Mesenchymal stem cell (in vitro differentiated cells and primary cell): ENCODE data around the gene DAO.

Source experiments
- DNase-seq: peaks from one replicate; pipeline ENCODE4 v3.0.0-alpha.2; 2013
- H2AFZ ChIP-seq: one replicate; pipeline ENCODE4 v1.6.1; 2013; ENCODE audit warnings: low read depth, mild to moderate bottlenecking, control low read depth, inconsistent platforms, low read length, moderate library complexity
- H2AK5ac ChIP-seq: 2 replicates; pipeline ENCODE4 v1.6.1; 2013; ENCODE audit warnings: low read length, moderate library complexity, mild to moderate bottlenecking, inconsistent platforms; ENCODE audit not compliant: severe bottlenecking
- H2BK120ac ChIP-seq: one replicate; pipeline ENCODE4 v1.6.1; 2013; ENCODE audit warnings: low read depth, mild to moderate bottlenecking, inconsistent platforms, low read length, moderate library complexity
- H2BK12ac ChIP-seq, 2 experiments: one replicate each; pipeline ENCODE4 v1.6.1; 2013; ENCODE audit warnings: inconsistent platforms in 2 of 2, low read length in 2 of 2, mild to moderate bottlenecking in 2 of 2, moderate library complexity in 2 of 2, control low read depth in 1 of 2
- H2BK15ac ChIP-seq: one replicate; pipeline ENCODE4 v1.6.1; 2013; ENCODE audit warnings: mild to moderate bottlenecking, low read depth, inconsistent platforms; ENCODE audit not compliant: poor library complexity, severe bottlenecking
- H2BK5ac ChIP-seq: 2 replicates; pipeline ENCODE4 v1.6.1; 2013; ENCODE audit warnings: low read depth, mild to moderate bottlenecking, low read length, control low read depth, inconsistent platforms; ENCODE audit not compliant: poor library complexity, severe bottlenecking
- H3K14ac ChIP-seq, 2 experiments: one replicate each; pipeline ENCODE4 v1.6.1; 2013; ENCODE audit warnings: inconsistent platforms in 2 of 2, low read length in 2 of 2, control low read depth in 1 of 2, mild to moderate bottlenecking in 1 of 2, moderate library complexity in 1 of 2
- H3K18ac ChIP-seq, 2 experiments: one replicate each; pipeline ENCODE4 v1.6.1; 2013; ENCODE audit warnings: inconsistent platforms in 2 of 2, low read length in 2 of 2, control low read depth in 1 of 2, low read depth in 1 of 2, mild to moderate bottlenecking in 1 of 2
- H3K23ac ChIP-seq, 2 experiments: one replicate each; pipeline ENCODE4 v1.6.1; 2013; ENCODE audit warnings: inconsistent platforms in 2 of 2, low read length in 2 of 2, mild to moderate bottlenecking in 2 of 2, moderate library complexity in 2 of 2, control low read depth in 1 of 2
- H3K27ac ChIP-seq: 2 replicates; pipeline ENCODE4 v1.5.1; 2013; ENCODE audit warnings: mild to moderate bottlenecking, moderate library complexity, low read length, control low read depth, inconsistent platforms; ENCODE audit not compliant: poor library complexity, severe bottlenecking
- H3K27me3 ChIP-seq, 2 experiments: 2 replicates each; pipeline versions ENCODE4 v1.6.1 to v1.7.0; 2013; ENCODE audit warnings: low read length in 2 of 2, mild to moderate bottlenecking in 2 of 2, moderate library complexity in 2 of 2, control low read depth in 1 of 2, inconsistent platforms in 1 of 2; ENCODE audit not compliant: control insufficient read depth in 1 of 2, insufficient read depth in 1 of 2
- H3K36me3 ChIP-seq, 2 experiments: 2 replicates each; pipeline versions ENCODE4 v1.6.1 to v1.7.0; 2013; ENCODE audit warnings: low read length in 2 of 2, control low read depth in 1 of 2, inconsistent platforms in 1 of 2, low read depth in 1 of 2, mild to moderate bottlenecking in 1 of 2; ENCODE audit not compliant: insufficient read depth in 2 of 2, control insufficient read depth in 1 of 2
- H3K4ac ChIP-seq, 2 experiments: one replicate each; pipeline ENCODE4 v1.6.1; 2013; ENCODE audit warnings: inconsistent platforms in 2 of 2, low read length in 2 of 2, mild to moderate bottlenecking in 2 of 2, moderate library complexity in 2 of 2, control low read depth in 1 of 2, low read depth in 1 of 2
- H3K4me1 ChIP-seq: 2 replicates; pipeline ENCODE4 v1.6.1; 2013; ENCODE audit warnings: low read depth, low read length, control low read depth; ENCODE audit not compliant: control insufficient read depth, insufficient read depth
- H3K4me2 ChIP-seq: 2 replicates; pipeline ENCODE4 v1.6.1; 2013; ENCODE audit warnings: low read length, mild to moderate bottlenecking, inconsistent platforms; ENCODE audit not compliant: poor library complexity, severe bottlenecking
- H3K4me3 ChIP-seq, 2 experiments: 2 replicates each; pipeline versions ENCODE4 v1.5.1 to v1.7.0; 2013; ENCODE audit warnings: low read length in 2 of 2, mild to moderate bottlenecking in 2 of 2, control low read depth in 1 of 2, low read depth in 1 of 2; ENCODE audit not compliant: insufficient read depth in 1 of 2
- H3K79me1 ChIP-seq: replicated peaks from 2 replicates; pipeline ENCODE4 v1.6.1; 2013; ENCODE audit warnings: mild to moderate bottlenecking, control low read depth, low read length, inconsistent platforms; ENCODE audit not compliant: poor library complexity, severe bottlenecking
- H3K9ac ChIP-seq: 2 replicates; pipeline ENCODE4 v1.7.0; 2013; ENCODE audit warnings: mild to moderate bottlenecking, low read length, moderate library complexity
- H3K9me3 ChIP-seq: 2 replicates; pipeline ENCODE4 v1.7.0; 2013; ENCODE audit warnings: mild to moderate bottlenecking, low read length; ENCODE audit not compliant: control insufficient read depth
- H4K8ac ChIP-seq: one replicate; pipeline ENCODE4 v1.6.1; 2013; ENCODE audit warnings: inconsistent platforms, mild to moderate bottlenecking, low read length, moderate library complexity
- H4K91ac ChIP-seq: one replicate; pipeline ENCODE4 v1.6.1; 2013; ENCODE audit warnings: mild to moderate bottlenecking, low read length, inconsistent platforms
- WGBS: methylation state at CpG from one replicate; pipeline ENCODE4 v1.1.7; 2013; ENCODE audit warnings: mixed read lengths; 5-methylcytosine and 5-hydroxymethylcytosine counted together

Gene DAO

DNA sequence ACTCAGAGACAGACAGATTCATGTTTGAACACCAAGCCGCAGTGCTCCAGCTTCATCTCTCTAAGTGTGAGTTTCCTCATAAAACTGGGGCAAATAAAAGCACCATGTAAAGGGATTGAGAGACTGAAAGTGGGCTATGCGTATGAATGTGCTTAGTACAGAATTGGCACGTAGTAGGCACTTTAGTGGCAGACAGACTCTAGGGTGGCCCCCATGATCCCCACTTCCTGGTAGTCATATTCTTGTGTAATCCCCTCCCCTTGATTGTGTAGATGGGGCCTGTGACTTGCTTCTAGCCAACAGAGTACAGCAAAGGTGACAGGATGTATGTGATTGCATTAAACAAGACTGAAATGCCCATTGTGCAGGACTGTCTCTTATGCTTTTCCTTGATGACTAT, 43.0 kb downstream of the DAO start:
- Histone ChIP-seq H3K4ac (no peak overlapping the region), H3K4me3 (no peak overlapping the region), H3K4me1 (no peaks in the 10 kb centered on the region), H3K14ac (no peak overlapping the region), H2AFZ (no peak overlapping the region), H3K18ac (no peak overlapping the region), H3K9me3 (peaks cover 13% of the 10 kb centered on the region), H3K27me3 (peaks cover 26% of the 10 kb centered on the region in 2 experiments), H3K27ac (no peak overlapping the region), H3K4me2 (no peak overlapping the region), H3K23ac (no peak overlapping the region), H2BK15ac (no peak overlapping the region), H2BK5ac (no peak overlapping the region), H2BK12ac (no peak overlapping the region), H3K9ac (no peak overlapping the region), H3K79me1 (no peaks in the 10 kb centered on the region), H2AK5ac (no peak overlapping the region), H3K36me3 (no peaks in the 10 kb centered on the region), H4K91ac (no peak overlapping the region), H4K8ac (no peak overlapping the region), H2BK120ac (no peak overlapping the region)
- DNase-seq: no peak
- 89% methylated on average over 3 of the region's 3 CpGs for WGBS

DNA sequence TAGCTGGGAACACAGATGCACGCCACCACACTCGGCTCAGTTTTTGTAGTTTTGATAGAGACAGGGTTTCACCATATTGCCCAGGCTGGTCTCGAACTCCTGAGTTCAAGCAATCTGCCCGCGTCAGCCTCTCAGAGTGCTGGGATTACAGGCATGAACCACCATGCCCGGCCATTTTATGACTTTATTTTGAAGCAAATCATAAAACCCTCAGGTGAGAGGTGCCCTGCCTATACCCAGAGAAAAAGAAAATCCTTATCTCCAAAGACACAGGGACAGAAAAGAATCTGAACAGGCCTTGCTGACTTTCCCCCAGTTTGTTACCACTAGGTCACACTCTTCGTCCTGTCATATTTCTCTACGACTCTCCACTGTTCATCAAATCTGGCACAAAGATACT, 48.8 kb downstream of the DAO start:
- H3K9ac ChIP-seq: no peak overlapping the region
- H2AFZ ChIP-seq: no peak overlapping the region
- no peak overlapping the region for H2BK12ac ChIP-seq
- no peak overlapping the region for H2AK5ac ChIP-seq
- H2BK120ac ChIP-seq: no peak overlapping the region
- H4K8ac ChIP-seq: no peak overlapping the region
- no peak overlapping the region for H2BK15ac ChIP-seq
- H3K4me1 ChIP-seq: no peaks in the 10 kb centered on the region
- H3K9me3 ChIP-seq: peaks cover 5% of the 10 kb centered on the region
- H3K4me3 ChIP-seq: no peak overlapping the region
- no peak overlapping the region for H2BK5ac ChIP-seq
- WGBS: 87% methylated on average over 8 of the region's 8 CpGs
- H3K27ac ChIP-seq: no peak overlapping the region
- H3K27me3 ChIP-seq: peaks cover 0 to 7% of the 10 kb centered on the region in 2 experiments
- H3K36me3 ChIP-seq: no peaks in the 10 kb centered on the region
- H3K79me1 ChIP-seq: no peaks in the 10 kb centered on the region
- no peak overlapping the region for H3K23ac ChIP-seq
- no peak overlapping the region for H3K14ac ChIP-seq
- no peak overlapping the region for H3K18ac ChIP-seq
- no peak overlapping the region for H4K91ac ChIP-seq
- H3K4me2 ChIP-seq: no peak overlapping the region
- no peak overlapping the region for H3K4ac ChIP-seq
- DNase-seq: no peak

DNA sequence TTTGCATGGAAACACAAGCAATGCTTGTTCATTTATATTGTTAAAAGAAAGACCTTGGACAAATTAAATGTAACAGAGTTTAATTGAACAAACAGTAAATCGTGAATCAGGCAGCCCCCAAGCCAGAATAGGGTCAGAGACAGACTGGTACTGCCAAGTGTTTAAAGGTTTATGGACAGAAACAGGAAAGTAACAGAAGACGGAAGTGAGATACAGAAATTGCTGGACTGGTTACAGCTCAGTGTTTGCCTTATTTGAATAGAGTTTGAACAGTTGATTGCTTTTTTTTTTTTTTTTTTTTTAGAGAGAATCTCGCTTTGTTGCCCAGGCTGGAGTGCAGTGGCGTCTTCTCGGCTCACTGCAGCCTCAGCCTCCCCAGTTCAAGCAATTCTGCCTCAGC, 50.3 kb downstream of the DAO start:
- H3K23ac ChIP-seq: no peak overlapping the region
- H4K8ac ChIP-seq: no peak overlapping the region
- no peak overlapping the region for H3K4me3 ChIP-seq
- no peak overlapping the region for H2AFZ ChIP-seq
- no peak overlapping the region for H4K91ac ChIP-seq
- no peak overlapping the region for H2BK12ac ChIP-seq
- H2BK5ac ChIP-seq: no peak overlapping the region
- H3K9ac ChIP-seq: no peak overlapping the region
- H2AK5ac ChIP-seq: no peak overlapping the region
- peaks cover 5% of the 10 kb centered on the region for H3K9me3 ChIP-seq
- no peak overlapping the region for H3K4me2 ChIP-seq
- peaks cover 6 to 7% of the 10 kb centered on the region in 2 experiments for H3K27me3 ChIP-seq
- no peak overlapping the region for H2BK120ac ChIP-seq
- 69% methylated on average over 2 of the region's 5 CpGs for WGBS
- H3K4ac ChIP-seq: no peak overlapping the region
- H2BK15ac ChIP-seq: no peak overlapping the region
- no peak overlapping the region for H3K18ac ChIP-seq
- H3K4me1 ChIP-seq: no peaks in the 10 kb centered on the region
- no peaks in the 10 kb centered on the region for H3K36me3 ChIP-seq
- H3K27ac ChIP-seq: no peak overlapping the region
- no peak overlapping the region for H3K14ac ChIP-seq
- H3K79me1 ChIP-seq: no peaks in the 10 kb centered on the region
- no peak for DNase-seq

DNA sequence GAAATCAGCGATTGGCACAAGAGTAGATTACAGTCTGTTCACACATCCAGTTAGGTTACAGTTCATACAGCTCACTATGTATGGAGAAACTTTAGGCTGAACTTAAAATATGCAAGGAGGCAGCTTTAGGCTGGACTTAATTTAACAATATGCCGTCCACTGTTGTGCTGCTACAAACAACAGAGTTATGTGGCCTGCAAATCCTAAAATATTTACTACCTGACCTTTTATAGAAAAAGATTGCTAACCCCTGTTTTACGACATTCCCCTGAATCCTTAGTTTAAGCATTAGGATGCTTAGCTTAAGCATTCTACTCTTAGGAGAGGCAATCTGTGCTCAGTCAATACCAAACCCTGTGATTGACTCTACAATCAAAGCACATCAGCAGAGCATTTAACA, 50.9 kb downstream of the DAO start:
- H4K91ac ChIP-seq: no peak overlapping the region
- no peak overlapping the region for H3K4me3 ChIP-seq

More for the DNA sequence above, 50.9 kb downstream of the DAO start:
- no peaks in the 10 kb centered on the region for H3K36me3 ChIP-seq
- H3K27me3 ChIP-seq: peaks cover 6 to 10% of the 10 kb centered on the region in 2 experiments
- H3K9me3 ChIP-seq: peaks cover 5% of the 10 kb centered on the region
- H2BK15ac ChIP-seq: no peak overlapping the region
- H2BK12ac ChIP-seq: no peak overlapping the region
- no peak overlapping the region for H3K27ac ChIP-seq
- no peaks in the 10 kb centered on the region for H3K79me1 ChIP-seq
- H3K4me2 ChIP-seq: no peak overlapping the region
- H3K23ac ChIP-seq: no peak overlapping the region
- H3K4ac ChIP-seq: no peak overlapping the region
- no peaks in the 10 kb centered on the region for H3K4me1 ChIP-seq
- H2AFZ ChIP-seq: no peak overlapping the region
- no peak overlapping the region for H2BK120ac ChIP-seq
- no peak overlapping the region for H3K14ac ChIP-seq
- no peak overlapping the region for H3K9ac ChIP-seq
- H4K8ac ChIP-seq: no peak overlapping the region
- no peak overlapping the region for H2AK5ac ChIP-seq
- H2BK5ac ChIP-seq: no peak overlapping the region
- H3K18ac ChIP-seq: no peak overlapping the region
- no peak for DNase-seq
- WGBS: 96% methylated on average over 3 of the region's 3 CpGs
